Measurements from ENCODE around the gene SMARCD2. TPM values are rescaled to one million over a fixed set of nuclear protein-coding genes. Genes with fewer than 3 reads are reported as not detected.

The SMARCD2 gene
- total RNA-seq (2022; extraction: Qiagen RNA extraction; ENCODE audit: low read depth) = 50.3 to 66.7 TPM (median 60.9 TPM) in 5 replicates

GRCh38 chr17:63842540-63843386 lies at the start of gene SMARCD2:
TSS of gene SMARCD2 (minus strand) at chr17:63842685. CDS start at chr17:63842674, 11 bp downstream.

DNA sequence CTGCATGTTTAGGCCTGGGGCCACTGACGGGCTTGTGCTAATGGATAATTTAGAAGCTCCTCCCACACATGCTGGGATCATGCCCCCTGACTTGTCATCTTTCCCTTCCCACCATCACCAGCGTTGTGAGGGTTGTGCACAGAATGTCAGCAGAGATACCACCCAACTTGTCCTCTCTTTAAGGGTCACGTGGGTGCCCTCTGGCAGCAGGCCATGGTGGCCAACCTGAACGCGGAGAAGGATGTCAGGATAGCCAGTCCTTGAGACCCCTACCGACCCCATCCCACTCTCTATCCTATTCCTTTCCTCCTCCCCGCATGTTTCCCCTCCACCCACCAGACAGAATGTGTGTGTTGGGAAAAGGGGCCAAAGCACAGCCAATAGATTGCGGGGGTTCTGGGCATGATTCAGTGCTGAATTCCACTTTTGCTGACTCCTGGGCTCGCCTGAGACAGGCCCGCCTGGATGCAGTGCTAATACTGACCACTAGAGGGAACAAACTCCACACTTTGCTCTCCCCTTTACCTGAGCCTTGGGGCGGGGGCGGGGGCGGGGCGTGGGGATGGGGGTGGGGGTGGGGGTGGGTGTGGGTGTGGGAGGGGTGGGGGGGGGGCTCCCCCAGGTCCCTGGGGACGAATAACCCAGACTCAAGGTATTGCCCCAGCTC lies 39.6 kb upstream of the SMARCD2 start, which contains the start of gene GH2:
GH2 (minus strand) TSS at position 10 of the 667 bp plus-strand sequence. CDS start 143 bp downstream, outside the sequence.

DNA sequence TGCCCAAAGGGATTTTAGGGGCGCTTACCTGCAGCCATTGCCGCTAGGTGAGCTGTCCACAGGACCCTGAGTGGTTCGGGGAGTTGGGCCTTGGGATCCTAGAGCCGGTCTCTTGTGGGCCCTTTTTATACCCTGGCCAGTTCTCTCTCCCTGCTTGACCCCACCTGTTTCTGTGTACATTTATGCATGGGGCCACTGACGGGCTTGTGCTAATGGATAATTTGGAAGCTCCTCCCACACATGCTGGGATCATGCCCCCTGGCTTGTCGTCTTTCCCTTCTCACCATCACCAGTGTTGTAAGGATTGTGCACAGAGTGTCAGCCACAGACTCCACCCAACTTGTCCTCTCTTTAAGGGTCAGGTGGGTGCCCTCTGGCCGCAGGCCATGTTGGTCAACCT lies 31.1 kb upstream of the SMARCD2 start, which contains the start of gene CSH2:
CSH2 (minus strand) TSS at position 101 of the 400 bp plus-strand sequence; CDS start at position 38, 63 bp downstream.

GRCh38 chr17:63827002-63827800 lies 15.3 kb downstream of the SMARCD2 start, which contains the start of the genes FTSJ3 and PSMC5:
TSS of gene FTSJ3 (minus strand) at chr17:63827663. CDS start at chr17:63826902, 761 bp downstream.
TSS of gene PSMC5 (plus strand) at chr17:63827431. CDS start at chr17:63827491, 60 bp downstream.

Other genes starting within 250 kb of the SMARCD2 start
- 51.3 to 56.5 TPM (median 54.4 TPM) in 5 replicates for gene TACO1, start 241.8 kb downstream of the SMARCD2 start, total RNA-seq (2022; extraction: Qiagen RNA extraction; ENCODE audit: low read depth)
- gene MAP3K3, start 220.3 kb downstream of the SMARCD2 start, total RNA-seq (2022; extraction: Qiagen RNA extraction; ENCODE audit: low read depth) = 13.5 to 19.5 TPM (median 16.3 TPM) in 5 replicates
- gene LIMD2, start 142.6 kb downstream of the SMARCD2 start, total RNA-seq (2022; extraction: Qiagen RNA extraction; ENCODE audit: low read depth) = 9.6 to 12.7 TPM (median 11.0 TPM) in 5 replicates
- 24.9 to 30.7 TPM (median 27.0 TPM) in 5 replicates for gene STRADA, start 100.9 kb downstream of the SMARCD2 start, total RNA-seq (2022; extraction: Qiagen RNA extraction; ENCODE audit: low read depth)
- gene CCDC47, start 69.1 kb downstream of the SMARCD2 start, total RNA-seq (2022; extraction: Qiagen RNA extraction; ENCODE audit: low read depth) = 99.5 to 128 TPM (median 109 TPM) in 5 replicates
- 94.9 to 104 TPM (median 99.5 TPM) in 5 replicates for gene DDX42, start 68.5 kb downstream of the SMARCD2 start, total RNA-seq (2022; extraction: Qiagen RNA extraction; ENCODE audit: low read depth)
- 212 to 238 TPM (median 224 TPM) in 5 replicates for gene PSMC5, start 15.3 kb downstream of the SMARCD2 start, total RNA-seq (2022; extraction: Qiagen RNA extraction; ENCODE audit: low read depth)
- gene FTSJ3, start 15.0 kb downstream of the SMARCD2 start, total RNA-seq (2022; extraction: Qiagen RNA extraction; ENCODE audit: low read depth) = 58.9 to 69.1 TPM (median 61.6 TPM) in 5 replicates
- gene CSH2, start 31.0 kb upstream of the SMARCD2 start, total RNA-seq (2022; extraction: Qiagen RNA extraction; ENCODE audit: low read depth) = not detected in 5 replicates
- not detected in 5 replicates for gene GH2, start 39.3 kb upstream of the SMARCD2 start, total RNA-seq (2022; extraction: Qiagen RNA extraction; ENCODE audit: low read depth)
- gene CSH1, start 53.9 kb upstream of the SMARCD2 start, total RNA-seq (2022; extraction: Qiagen RNA extraction; ENCODE audit: low read depth) = not detected in 5 replicates
- not detected in 5 replicates for gene CSHL1, start 68.6 kb upstream of the SMARCD2 start, total RNA-seq (2022; extraction: Qiagen RNA extraction; ENCODE audit: low read depth)
- not detected in 5 replicates for gene GH1, start 76.2 kb upstream of the SMARCD2 start, total RNA-seq (2022; extraction: Qiagen RNA extraction; ENCODE audit: low read depth)
- gene CD79B, start 89.6 kb upstream of the SMARCD2 start, total RNA-seq (2022; extraction: Qiagen RNA extraction; ENCODE audit: low read depth) = 0.08 to 0.18 TPM (median 0.13 TPM) in 3 of 5 replicates, not detected in the others
- 0.04 to 0.15 TPM (median 0.07 TPM) in 4 of 5 replicates, not detected in the other for gene SCN4A, start 130.2 kb upstream of the SMARCD2 start, total RNA-seq (2022; extraction: Qiagen RNA extraction; ENCODE audit: low read depth)
- gene PRR29, start 155.7 kb upstream of the SMARCD2 start, total RNA-seq (2022; extraction: Qiagen RNA extraction; ENCODE audit: low read depth) = 0.52 to 0.95 TPM (median 0.70 TPM) in 5 replicates
- 0.15 to 0.23 TPM in 2 of 5 replicates, not detected in the others for gene ICAM2, start 177.9 kb upstream of the SMARCD2 start, total RNA-seq (2022; extraction: Qiagen RNA extraction; ENCODE audit: low read depth)

Data from A549 treated with DMSO at 1 μM for 4 hours (cell line).